ENCODE results near the gene CCDC192. TPM values are rescaled to one million over a fixed set of nuclear protein-coding genes. Genes with fewer than 3 reads are reported as not detected.

Gene CCDC192
- total RNA-seq, 1 donor from 2014 or later = not detected

- Histone ChIP-seq H3K27ac (no peak overlapping the region), H3K79me2 (ENCODE audit: low read depth) (no peaks in the 10 kb centered on the region), H3K4me2 (no peak overlapping the region), H3F3A (ENCODE audit: low read depth) (no peaks in the 10 kb centered on the region), H4K20me1 (ENCODE audit: low read depth) (no peaks in the 10 kb centered on the region), H3K4me3 (no peak overlapping the region), H3K36me3 (no peaks in the 10 kb centered on the region), H3K27me3 (no peaks in the 10 kb centered on the region), H2AFZ (replicated peaks) (no peak overlapping the region), H3K9ac (no peak overlapping the region), H3K9me3 (ENCODE audit: low read depth) (no peaks in the 10 kb centered on the region), H3K4me1 (no peaks in the 10 kb centered on the region)
- H3K4me1 Mint-ChIP-seq = peaks cover 2% of the 10 kb centered on the region
- H3K9me3 Mint-ChIP-seq = no peaks in the 10 kb centered on the region
- no peaks in the 10 kb centered on the region for H3K36me3 Mint-ChIP-seq
- no peak overlapping the region for H3K27ac Mint-ChIP-seq
- TF ChIP-seq EZH2 (IDR thresholded peaks at IDR 0.05) (no peak), EZH2phosphoT487 (IDR thresholded peaks at IDR 0.05) (no peak), CTCF (IDR thresholded peaks at IDR 0.05) (no peak)
- DNase-seq (ENCODE audit: low spot score) = no peak
- no peaks in the 10 kb centered on the region for H3K27me3 Mint-ChIP-seq (ENCODE audit: insufficient read depth, low read depth)
- H3K4me3 Mint-ChIP-seq = no peak overlapping the region
These were observed 161.3 kb downstream of the CCDC192 start for GRCh38 chr5:127864511-127864910.

- H3K27ac ChIP-seq = no peak overlapping the region
- Mint-ChIP-seq H3K27ac (no peak overlapping the region), H3K4me3 (no peak overlapping the region), H3K9me3 (no peaks in the 10 kb centered on the region), H3K4me1 (peaks cover 2% of the 10 kb centered on the region), H3K36me3 (no peaks in the 10 kb centered on the region), H3K27me3 (ENCODE audit: insufficient read depth, low read depth) (no peaks in the 10 kb centered on the region)
- no peaks in the 10 kb centered on the region for H3K79me2 ChIP-seq (ENCODE audit: low read depth)
- TF ChIP-seq EZH2 (IDR thresholded peaks at IDR 0.05) (no peak), CTCF (IDR thresholded peaks at IDR 0.05) (peak; percentile 17)
- H3K27me3 ChIP-seq = no peaks in the 10 kb centered on the region
- no peaks in the 10 kb centered on the region for H4K20me1 ChIP-seq (ENCODE audit: low read depth)
- no peak for DNase-seq (ENCODE audit: low spot score)
- no peaks in the 10 kb centered on the region for H3K36me3 ChIP-seq
- H3K9ac ChIP-seq = no peak overlapping the region
- H3K9me3 ChIP-seq (ENCODE audit: low read depth) = no peaks in the 10 kb centered on the region
- H3K4me2 ChIP-seq = no peak overlapping the region
- no peak overlapping the region for H3K4me3 ChIP-seq
- H3F3A ChIP-seq (ENCODE audit: low read depth) = no peaks in the 10 kb centered on the region
- H3K4me1 ChIP-seq = no peaks in the 10 kb centered on the region
- no peak overlapping the region for H2AFZ ChIP-seq (replicated peaks)
These were observed 162.1 kb downstream of the CCDC192 start for GRCh38 chr5:127865273-127865672.

- H3K79me2 ChIP-seq (ENCODE audit: low read depth) = no peaks in the 10 kb centered on the region
- H2AFZ ChIP-seq (replicated peaks) = no peak overlapping the region
- H3K9me3 ChIP-seq (ENCODE audit: low read depth) = no peaks in the 10 kb centered on the region
- no peak overlapping the region for H3K4me2 ChIP-seq
- no peaks in the 10 kb centered on the region for H3K27me3 Mint-ChIP-seq (ENCODE audit: insufficient read depth, low read depth)
- no peaks in the 10 kb centered on the region for H3K4me1 ChIP-seq
- H3K27ac Mint-ChIP-seq = no peak overlapping the region
- no peaks in the 10 kb centered on the region for H3F3A ChIP-seq (ENCODE audit: low read depth)
- H3K4me3 Mint-ChIP-seq = no peak overlapping the region
- H3K4me1 Mint-ChIP-seq = peaks cover 4% of the 10 kb centered on the region
- no peak overlapping the region for H3K27ac ChIP-seq
- no peak for DNase-seq (ENCODE audit: low spot score)
- H3K27me3 ChIP-seq = no peaks in the 10 kb centered on the region
- TF ChIP-seq EZH2 (IDR thresholded peaks at IDR 0.05) (no peak), EZH2phosphoT487 (IDR thresholded peaks at IDR 0.05) (no peak), CTCF (IDR thresholded peaks at IDR 0.05) (no peak)
- no peaks in the 10 kb centered on the region for H3K36me3 Mint-ChIP-seq
- H3K4me3 ChIP-seq = no peak overlapping the region
- H3K9ac ChIP-seq = no peak overlapping the region
- H3K36me3 ChIP-seq = no peaks in the 10 kb centered on the region
- H4K20me1 ChIP-seq (ENCODE audit: low read depth) = no peaks in the 10 kb centered on the region
- H3K9me3 Mint-ChIP-seq = no peaks in the 10 kb centered on the region
These were observed 164.0 kb downstream of the CCDC192 start for GRCh38 chr5:127867022-127867783.
